ENCODE results near the gene SORCS1. TPM values are rescaled to one million over a fixed set of nuclear protein-coding genes. Genes with fewer than 3 reads are reported as not detected.

The SORCS1 gene
- total RNA-seq, 1 donor: not detected

DNA sequence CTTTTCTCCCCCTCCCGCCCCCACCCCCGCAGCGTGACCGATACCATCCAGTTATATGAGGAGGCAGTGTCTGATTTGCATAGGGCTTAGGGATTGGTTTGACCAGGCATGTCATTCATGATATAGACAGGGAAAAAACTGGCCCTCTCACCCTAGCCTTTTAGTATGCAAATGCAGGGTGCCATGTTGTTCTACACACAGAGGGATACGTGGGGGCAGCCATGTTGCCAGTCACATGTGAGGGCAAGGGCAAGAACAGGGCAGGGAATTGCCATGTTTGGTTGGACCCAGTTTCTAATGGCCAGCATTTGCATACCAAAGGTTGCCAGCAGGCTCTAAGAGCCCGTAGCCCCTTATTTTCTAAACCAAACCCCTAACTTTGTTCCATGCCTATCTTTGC is 552.1 kb downstream of the SORCS1 start:
- no peak overlapping the region for H3K4me3 ChIP-seq (ENCODE audit: low read depth, low read length)
- no peak for DNase-seq (ENCODE audit: low read depth)
- TF ChIP-seq, protein P1, sequence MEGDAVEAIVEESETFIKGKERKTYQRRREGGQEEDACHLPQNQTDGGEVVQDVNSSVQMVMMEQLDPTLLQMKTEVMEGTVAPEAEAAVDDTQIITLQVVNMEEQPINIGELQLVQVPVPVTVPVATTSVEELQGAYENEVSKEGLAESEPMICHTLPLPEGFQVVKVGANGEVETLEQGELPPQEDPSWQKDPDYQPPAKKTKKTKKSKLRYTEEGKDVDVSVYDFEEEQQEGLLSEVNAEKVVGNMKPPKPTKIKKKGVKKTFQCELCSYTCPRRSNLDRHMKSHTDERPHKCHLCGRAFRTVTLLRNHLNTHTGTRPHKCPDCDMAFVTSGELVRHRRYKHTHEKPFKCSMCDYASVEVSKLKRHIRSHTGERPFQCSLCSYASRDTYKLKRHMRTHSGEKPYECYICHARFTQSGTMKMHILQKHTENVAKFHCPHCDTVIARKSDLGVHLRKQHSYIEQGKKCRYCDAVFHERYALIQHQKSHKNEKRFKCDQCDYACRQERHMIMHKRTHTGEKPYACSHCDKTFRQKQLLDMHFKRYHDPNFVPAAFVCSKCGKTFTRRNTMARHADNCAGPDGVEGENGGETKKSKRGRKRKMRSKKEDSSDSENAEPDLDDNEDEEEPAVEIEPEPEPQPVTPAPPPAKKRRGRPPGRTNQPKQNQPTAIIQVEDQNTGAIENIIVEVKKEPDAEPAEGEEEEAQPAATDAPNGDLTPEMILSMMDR (IDR thresholded peaks at IDR 0.05; ENCODE audit: insufficient read depth, low read depth, low read length): no peak

DNA sequence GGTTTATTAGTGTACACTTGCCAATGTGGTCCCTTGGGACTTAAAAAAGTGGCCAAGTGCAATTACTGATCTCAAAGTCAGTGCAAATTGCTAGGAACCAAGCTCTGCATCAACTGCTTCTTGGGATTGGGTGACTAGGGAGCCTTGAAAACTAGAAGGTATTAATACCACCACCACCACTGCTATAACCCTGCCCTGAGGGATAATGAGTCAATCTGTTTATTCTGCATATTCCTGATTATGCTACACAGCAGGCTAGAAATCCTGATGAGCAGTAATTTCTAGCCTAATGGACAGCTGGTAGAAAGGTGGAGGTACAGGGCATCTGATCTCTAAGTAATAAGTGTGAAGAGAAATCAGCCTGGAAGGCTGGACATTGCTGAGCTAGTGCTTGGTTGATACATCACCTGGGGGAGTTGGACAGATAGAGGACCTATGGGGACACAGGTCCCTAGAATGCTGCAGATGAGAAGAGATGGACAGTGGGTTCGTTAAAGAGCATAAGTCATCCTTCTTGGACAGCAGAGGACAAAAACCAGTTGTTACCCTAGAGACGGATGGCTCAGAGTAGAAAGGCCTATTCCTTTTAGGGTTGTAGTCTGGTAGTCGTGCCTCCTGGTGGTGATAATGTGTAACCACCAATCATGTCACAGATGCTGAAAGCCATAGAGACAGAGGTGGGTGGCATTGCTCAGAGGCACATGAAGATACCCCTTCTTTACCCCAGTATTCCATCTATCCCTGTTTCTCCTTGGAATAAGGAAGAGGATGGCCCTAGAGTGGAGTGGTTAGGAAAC is 554.8 kb downstream of the SORCS1 start:
- H3K4me3 ChIP-seq (ENCODE audit: low read depth, low read length): no peak overlapping the region
- TF ChIP-seq, protein P1 (IDR thresholded peaks at IDR 0.05; ENCODE audit: insufficient read depth, low read depth, low read length): peak; percentile 23
- no peak for DNase-seq (ENCODE audit: low read depth)

DNA sequence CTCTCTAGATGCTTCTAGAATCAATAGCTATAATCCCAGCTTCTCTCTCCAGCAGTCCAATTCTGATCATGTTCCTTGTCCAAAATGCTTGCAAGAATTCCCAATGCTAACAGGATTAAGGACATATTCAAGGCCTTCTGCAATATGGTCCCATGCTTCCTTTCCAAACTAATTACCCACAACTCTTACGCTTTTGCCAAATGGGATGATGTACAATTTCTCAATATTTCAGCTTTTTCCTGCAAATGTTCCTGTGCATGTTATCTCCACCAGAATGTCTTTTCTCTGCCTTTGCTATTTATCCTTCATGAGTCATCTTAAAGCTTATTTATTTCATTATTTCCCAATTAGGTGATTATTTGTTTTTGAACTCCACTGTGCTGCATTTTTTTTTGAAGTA is 556.4 kb downstream of the SORCS1 start:
- TF ChIP-seq, protein P1 (IDR thresholded peaks at IDR 0.05; ENCODE audit: insufficient read depth, low read depth, low read length): no peak
- H3K4me3 ChIP-seq (ENCODE audit: low read depth, low read length): no peak overlapping the region
- no peak for DNase-seq (ENCODE audit: low read depth)

DNA sequence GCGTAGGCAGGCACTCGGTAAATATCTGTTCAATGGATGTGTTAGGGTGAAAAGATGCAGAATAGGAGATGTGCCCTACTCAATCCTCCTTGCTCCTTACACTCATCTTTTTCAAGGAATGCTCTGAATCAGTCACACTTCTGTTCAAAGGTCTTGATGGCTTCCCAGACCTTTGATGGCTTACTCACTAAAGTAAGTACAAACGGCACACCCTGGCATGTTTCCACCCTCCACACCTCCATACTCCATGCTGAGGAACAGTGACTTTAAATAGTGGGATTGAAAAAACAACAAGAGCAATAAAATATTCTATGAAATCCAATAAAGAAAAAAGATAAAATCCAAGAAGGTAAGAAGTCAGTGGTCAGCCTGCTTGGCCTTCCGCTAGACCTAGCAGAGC is 569.2 kb downstream of the SORCS1 start:
- no peak overlapping the region for H3K4me3 ChIP-seq (ENCODE audit: low read depth, low read length)
- no peak for DNase-seq (ENCODE audit: low read depth)
- TF ChIP-seq, protein P1 (IDR thresholded peaks at IDR 0.05; ENCODE audit: insufficient read depth, low read depth, low read length): no peak

DNA sequence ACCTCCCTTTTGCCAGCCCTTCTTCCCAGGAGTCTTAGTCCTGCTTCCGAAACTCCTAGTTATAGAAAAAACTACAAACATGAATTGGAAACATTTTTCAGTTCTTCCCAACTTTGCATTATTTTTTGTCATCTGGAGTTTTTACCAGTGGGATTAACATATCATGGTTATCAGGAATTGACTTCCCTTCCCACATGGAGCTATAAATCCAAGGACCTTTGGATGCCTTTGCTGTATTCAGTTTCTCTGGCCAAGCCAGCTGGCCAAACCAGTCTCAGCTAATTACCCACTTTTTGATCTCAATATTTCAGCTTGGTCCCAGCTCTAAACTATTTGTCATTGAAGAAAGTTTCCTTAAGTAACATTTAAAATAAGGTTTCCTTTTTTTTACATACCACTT is 570.6 kb downstream of the SORCS1 start:
- TF ChIP-seq, protein P1 (IDR thresholded peaks at IDR 0.05; ENCODE audit: insufficient read depth, low read depth, low read length): no peak
- H3K4me3 ChIP-seq (ENCODE audit: low read depth, low read length): no peak overlapping the region
- DNase-seq (ENCODE audit: low read depth): no peak

DNA sequence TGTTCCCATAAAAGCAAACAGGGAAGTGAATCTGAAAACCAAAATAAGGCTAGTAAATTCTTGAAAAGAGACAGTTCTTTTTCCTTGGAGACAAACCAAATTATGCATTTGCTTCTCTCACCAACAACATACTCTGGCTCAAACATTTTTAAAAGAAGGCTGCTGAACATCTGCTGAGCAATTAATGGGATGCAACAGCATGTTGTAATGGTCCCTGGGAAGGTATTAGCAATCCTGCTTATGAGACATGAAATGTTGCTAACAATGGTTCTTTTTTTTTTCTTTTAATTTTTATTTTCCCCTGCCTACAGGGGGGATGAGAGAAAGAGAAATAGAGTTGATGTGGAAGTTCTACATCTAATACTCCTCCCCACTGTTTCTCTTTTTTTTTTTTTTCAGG is 572.1 kb downstream of the SORCS1 start:
- no peak overlapping the region for H3K4me3 ChIP-seq (ENCODE audit: low read depth, low read length)
- no peak for DNase-seq (ENCODE audit: low read depth)
- TF ChIP-seq, protein P1 (IDR thresholded peaks at IDR 0.05; ENCODE audit: insufficient read depth, low read depth, low read length): no peak

DNA sequence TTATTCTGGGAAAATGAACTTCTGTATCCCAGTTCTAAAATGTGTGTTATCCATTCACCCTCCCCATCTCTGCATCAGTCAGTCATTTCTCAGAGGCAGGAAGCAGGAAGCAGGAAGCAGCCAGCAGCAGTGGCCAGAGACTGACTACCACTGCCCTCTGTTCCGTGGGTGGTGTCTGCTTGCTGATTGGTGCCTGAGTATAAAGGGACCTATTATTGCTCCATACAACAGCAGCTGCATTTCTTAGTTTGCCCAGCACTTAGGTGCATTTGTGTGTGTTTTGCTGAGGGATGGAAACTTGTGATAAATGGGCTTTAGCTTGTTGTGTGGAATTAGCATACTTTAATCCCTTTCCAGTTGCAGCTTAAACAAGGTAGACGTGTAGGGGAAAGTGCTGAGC is 582.2 kb downstream of the SORCS1 start:
- TF ChIP-seq, protein P1 (IDR thresholded peaks at IDR 0.05; ENCODE audit: insufficient read depth, low read depth, low read length): no peak
- DNase-seq (ENCODE audit: low read depth): no peak
- no peak overlapping the region for H3K4me3 ChIP-seq (ENCODE audit: low read depth, low read length)
